ENCODE results near the gene AXIN1. TPM values are rescaled to one million over a fixed set of nuclear protein-coding genes. Genes with fewer than 3 reads are reported as not detected.

The AXIN1 gene
- total RNA-seq, 4 donors from 2014 or later, result 34.3 to 38.4 (median 37.2) TPM

DNA sequence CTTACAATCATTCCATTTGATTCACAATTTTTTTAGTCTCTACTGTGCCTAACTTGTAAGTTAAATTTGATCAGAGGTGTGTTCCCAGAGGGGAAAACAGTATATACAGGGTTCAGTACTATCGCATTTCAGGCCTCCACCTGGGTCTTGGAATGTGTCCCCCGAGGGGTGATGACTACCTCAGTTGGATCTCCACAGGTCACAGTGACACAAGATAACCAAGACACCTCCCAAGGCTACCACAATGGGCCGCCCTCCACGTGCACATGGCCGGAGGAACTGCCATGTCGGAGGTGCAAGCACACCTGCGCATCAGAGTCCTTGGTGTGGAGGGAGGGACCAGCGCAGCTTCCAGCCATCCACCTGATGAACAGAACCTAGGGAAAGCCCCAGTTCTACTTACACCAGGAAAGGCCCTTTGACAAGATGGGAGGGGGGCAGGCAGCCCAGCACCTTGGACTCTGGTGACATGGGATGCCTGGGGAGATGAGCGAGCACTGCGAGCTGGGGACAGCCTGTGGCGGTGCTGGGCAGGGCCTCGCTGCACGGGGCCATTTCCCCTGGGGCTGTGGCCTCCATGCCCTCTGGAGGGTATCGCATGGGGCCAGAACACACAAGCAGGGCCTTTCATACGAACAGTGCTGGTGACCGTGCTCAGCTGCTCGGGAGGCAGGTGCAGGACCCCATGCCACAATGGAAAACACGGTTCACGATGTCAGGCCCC, 35.6 kb downstream of the AXIN1 start:
- no peak for DNase-seq (ENCODE audit: low spot score in 2 of 2)
- Histone ChIP-seq H3K4me1 (no peaks in the 10 kb centered on the region), H3K36me3 (peaks cover 48% of the 10 kb centered on the region), H3K9me3 (no peaks in the 10 kb centered on the region), H3K27ac (no peak overlapping the region), H3K4me3 (no peak overlapping the region), H3K27me3 (no peaks in the 10 kb centered on the region)
- no peak for TF ChIP-seq POLR2AphosphoS5 (IDR thresholded peaks at IDR 0.05)
- TF ChIP-seq EP300 (IDR thresholded peaks at IDR 0.05), result no peak
- TF ChIP-seq, protein P1, sequence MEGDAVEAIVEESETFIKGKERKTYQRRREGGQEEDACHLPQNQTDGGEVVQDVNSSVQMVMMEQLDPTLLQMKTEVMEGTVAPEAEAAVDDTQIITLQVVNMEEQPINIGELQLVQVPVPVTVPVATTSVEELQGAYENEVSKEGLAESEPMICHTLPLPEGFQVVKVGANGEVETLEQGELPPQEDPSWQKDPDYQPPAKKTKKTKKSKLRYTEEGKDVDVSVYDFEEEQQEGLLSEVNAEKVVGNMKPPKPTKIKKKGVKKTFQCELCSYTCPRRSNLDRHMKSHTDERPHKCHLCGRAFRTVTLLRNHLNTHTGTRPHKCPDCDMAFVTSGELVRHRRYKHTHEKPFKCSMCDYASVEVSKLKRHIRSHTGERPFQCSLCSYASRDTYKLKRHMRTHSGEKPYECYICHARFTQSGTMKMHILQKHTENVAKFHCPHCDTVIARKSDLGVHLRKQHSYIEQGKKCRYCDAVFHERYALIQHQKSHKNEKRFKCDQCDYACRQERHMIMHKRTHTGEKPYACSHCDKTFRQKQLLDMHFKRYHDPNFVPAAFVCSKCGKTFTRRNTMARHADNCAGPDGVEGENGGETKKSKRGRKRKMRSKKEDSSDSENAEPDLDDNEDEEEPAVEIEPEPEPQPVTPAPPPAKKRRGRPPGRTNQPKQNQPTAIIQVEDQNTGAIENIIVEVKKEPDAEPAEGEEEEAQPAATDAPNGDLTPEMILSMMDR (IDR thresholded peaks at IDR 0.05), result no peak
- no peak for TF ChIP-seq POLR2A (IDR thresholded peaks at IDR 0.05)
- WGBS, result 94% methylated on average over 9 of the region's 19 CpGs

DNA sequence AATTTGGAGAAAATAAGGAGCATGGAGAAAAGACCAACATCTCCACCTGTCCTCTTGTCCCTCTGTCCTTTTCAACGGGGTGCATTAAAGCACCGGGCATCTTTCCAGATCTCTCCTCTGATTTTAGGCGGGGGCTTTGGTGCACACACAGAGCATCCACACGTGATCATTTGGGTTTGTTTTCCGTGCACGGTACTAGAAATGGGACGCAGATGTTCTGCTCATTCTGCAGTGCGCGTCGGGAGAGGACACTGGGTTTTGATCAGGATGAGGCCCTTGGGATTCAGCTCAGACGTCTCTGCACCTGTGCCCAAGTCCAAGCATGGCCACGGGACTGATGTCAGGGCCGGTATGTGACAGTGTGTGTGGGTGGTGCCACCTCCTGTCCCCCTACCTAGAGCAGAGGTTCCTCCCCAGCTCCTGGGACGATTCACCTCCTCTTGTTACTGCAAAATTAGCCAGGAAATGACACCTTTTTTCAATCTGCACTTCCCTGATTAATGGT, 37.7 kb downstream of the AXIN1 start:
- Histone ChIP-seq H3K4me3 (no peak overlapping the region), H3K27ac (no peak overlapping the region), H3K27me3 (no peaks in the 10 kb centered on the region), H3K36me3 (peaks cover 53% of the 10 kb centered on the region), H3K4me1 (no peaks in the 10 kb centered on the region), H3K9me3 (no peaks in the 10 kb centered on the region)
- 71% methylated on average over 14 of the region's 14 CpGs for WGBS
- DNase-seq (ENCODE audit: low spot score in 2 of 2), result no peak
- no peak for TF ChIP-seq EP300 (IDR thresholded peaks at IDR 0.05)
- no peak for TF ChIP-seq POLR2A (IDR thresholded peaks at IDR 0.05)
- TF ChIP-seq POLR2AphosphoS5 (IDR thresholded peaks at IDR 0.05), result no peak
- TF ChIP-seq, protein P1 (IDR thresholded peaks at IDR 0.05), result no peak

DNA sequence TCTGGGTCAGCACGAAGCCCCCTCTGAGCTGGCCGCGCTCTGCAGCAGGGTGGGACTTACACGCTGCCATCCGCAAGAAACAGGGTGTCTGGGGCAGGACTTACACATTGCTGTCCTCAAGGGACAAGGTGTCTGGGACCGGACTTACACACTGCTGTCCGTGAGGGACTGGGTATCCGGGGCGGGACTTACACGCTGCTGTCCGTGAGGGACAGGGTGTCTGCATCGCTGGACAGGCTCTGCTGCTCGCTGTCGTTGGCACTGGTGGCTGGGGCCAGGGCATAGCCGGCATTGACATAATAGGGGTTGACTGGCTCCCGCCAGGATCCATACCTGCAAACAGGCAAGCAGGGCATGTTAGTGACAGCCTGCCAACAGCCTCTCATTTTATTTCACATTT, 38.2 kb downstream of the AXIN1 start:
- H3K4me1 ChIP-seq, result no peaks in the 10 kb centered on the region
- no peaks in the 10 kb centered on the region for H3K27me3 ChIP-seq
- H3K27ac ChIP-seq, result no peak overlapping the region
- H3K4me3 ChIP-seq, result no peak overlapping the region
- TF ChIP-seq POLR2AphosphoS5 (IDR thresholded peaks at IDR 0.05) (no peak), POLR2A (IDR thresholded peaks at IDR 0.05) (no peak), EP300 (IDR thresholded peaks at IDR 0.05) (no peak)
- TF ChIP-seq, protein P1 (IDR thresholded peaks at IDR 0.05), result no peak
- peaks cover 56% of the 10 kb centered on the region for H3K36me3 ChIP-seq
- WGBS, result 83% methylated on average over 10 of the region's 16 CpGs
- no peaks in the 10 kb centered on the region for H3K9me3 ChIP-seq
- DNase-seq (ENCODE audit: low spot score in 2 of 2), result no peak

DNA sequence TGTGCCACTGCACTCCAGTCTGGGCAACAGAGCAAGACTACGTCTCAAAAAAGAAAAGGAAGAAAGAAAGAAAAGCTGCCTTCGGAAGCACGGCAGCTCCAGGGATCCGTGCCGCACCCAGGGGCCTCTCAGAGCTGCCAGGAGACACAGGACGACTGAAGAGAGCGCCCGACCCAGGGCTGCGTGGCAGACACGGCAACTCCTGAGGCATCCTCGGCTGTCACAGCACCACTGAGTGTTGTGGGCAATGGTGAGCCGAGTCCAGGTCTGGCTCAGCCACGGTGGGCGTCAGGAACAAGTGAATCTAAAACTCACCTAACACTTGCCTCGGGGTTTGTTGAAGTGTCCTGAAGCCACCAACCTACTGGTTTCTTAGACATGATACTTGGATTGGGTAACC, 40.8 kb downstream of the AXIN1 start:
- H3K9me3 ChIP-seq, result no peaks in the 10 kb centered on the region
- WGBS, result 93% methylated on average over 14 of the region's 15 CpGs
- peaks cover 4% of the 10 kb centered on the region for H3K4me1 ChIP-seq
- H3K36me3 ChIP-seq, result peaks cover 58% of the 10 kb centered on the region
- H3K4me3 ChIP-seq, result no peak overlapping the region
- DNase-seq (ENCODE audit: low spot score in 2 of 2), result no peak
- H3K27me3 ChIP-seq, result no peaks in the 10 kb centered on the region
- TF ChIP-seq POLR2A (IDR thresholded peaks at IDR 0.05), result no peak
- no peak overlapping the region for H3K27ac ChIP-seq

DNA sequence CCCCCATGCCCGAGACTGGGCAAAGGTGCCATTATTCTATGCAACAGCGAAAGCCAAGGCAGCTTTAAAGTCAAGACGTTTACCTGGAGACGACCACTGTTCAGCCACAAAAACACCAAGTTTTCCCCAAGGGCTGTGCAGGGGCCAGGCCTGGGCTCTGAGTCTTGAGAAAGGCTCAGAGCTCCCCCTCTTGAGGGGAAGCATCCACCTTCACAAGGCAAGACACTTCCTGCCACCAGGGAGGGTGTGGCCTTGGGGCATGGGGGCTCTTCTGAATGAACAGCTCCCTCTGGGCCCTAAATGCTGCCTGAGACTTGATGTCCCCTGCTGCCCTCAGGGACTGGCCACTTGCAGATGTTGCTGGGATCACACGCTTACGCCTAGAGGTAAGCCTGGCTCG, 43.0 kb downstream of the AXIN1 start:
- H3K27me3 ChIP-seq, result no peaks in the 10 kb centered on the region
- 80% methylated on average over 7 of the region's 7 CpGs for WGBS
- H3K4me1 ChIP-seq, result peaks cover 10% of the 10 kb centered on the region
- no peak for DNase-seq (ENCODE audit: low spot score in 2 of 2)
- no peak for TF ChIP-seq POLR2AphosphoS5 (IDR thresholded peaks at IDR 0.05)
- TF ChIP-seq, protein P1 (IDR thresholded peaks at IDR 0.05), result no peak
- no peak for TF ChIP-seq EP300 (IDR thresholded peaks at IDR 0.05)
- TF ChIP-seq POLR2A (IDR thresholded peaks at IDR 0.05), result no peak
- H3K27ac ChIP-seq, result no peak overlapping the region
- no peaks in the 10 kb centered on the region for H3K9me3 ChIP-seq
- H3K36me3 ChIP-seq, result peaks cover 56% of the 10 kb centered on the region
- H3K4me3 ChIP-seq, result no peak overlapping the region
